ENCODE data around the gene SMC6.

The SMC6 gene

GRCh38 chr2:17752892-17753802 is 463 bp downstream of the SMC6 start:
- peaks cover under 1% of the 10 kb centered on the region for H3K36me3 ChIP-seq (ENCODE audit: insufficient read depth, insufficient read length, low read length)
- H3K9ac ChIP-seq (ENCODE audit: insufficient read length, low read depth): peak overlapping the region; percentile 94
- H3K27me3 ChIP-seq (ENCODE audit: insufficient read depth, insufficient read length): no peaks in the 10 kb centered on the region
- H3K4me3 ChIP-seq (ENCODE audit: insufficient read length, low read depth): peak overlapping the region; percentile 73
- H3K4me1 ChIP-seq (ENCODE audit: insufficient read depth, insufficient read length): no peaks in the 10 kb centered on the region
- H3K9me3 ChIP-seq (ENCODE audit: insufficient read depth, low read length): no peaks in the 10 kb centered on the region
- TF ChIP-seq YY1 (IDR thresholded peaks at IDR 0.05; ENCODE audit: insufficient read depth, insufficient read length) (no peak), SUZ12 (IDR thresholded peaks at IDR 0.05; ENCODE audit: extremely low read depth, insufficient read depth, insufficient read length) (no peak), ZNF274 (IDR thresholded peaks at IDR 0.05; ENCODE audit: low read depth, low read length) (no peak)
- DNase-seq (ENCODE audit: low read depth, low spot score): peak; percentile 30

GRCh38 chr2:17752246-17752645 is 1.4 kb downstream of the SMC6 start:
- Histone ChIP-seq H3K4me3 (ENCODE audit: insufficient read length, low read depth) (no peak overlapping the region), H3K36me3 (ENCODE audit: insufficient read depth, insufficient read length, low read length) (peaks cover 3% of the 10 kb centered on the region), H3K9me3 (ENCODE audit: insufficient read depth, low read length) (no peaks in the 10 kb centered on the region)

GRCh38 chr2:17749753-17750438 is 3.7 kb downstream of the SMC6 start:
- no peaks in the 10 kb centered on the region for H3K27me3 ChIP-seq (ENCODE audit: insufficient read depth, insufficient read length)
- H3K4me1 ChIP-seq (ENCODE audit: insufficient read depth, insufficient read length): no peaks in the 10 kb centered on the region
- H3K9ac ChIP-seq (ENCODE audit: insufficient read length, low read depth): no peak overlapping the region
- TF ChIP-seq SUZ12 (IDR thresholded peaks at IDR 0.05; ENCODE audit: extremely low read depth, insufficient read depth, insufficient read length) (no peak), YY1 (IDR thresholded peaks at IDR 0.05; ENCODE audit: insufficient read depth, insufficient read length) (no peak)
- no peak for DNase-seq (ENCODE audit: low read depth, low spot score)
- H3K36me3 ChIP-seq (ENCODE audit: insufficient read depth, insufficient read length, low read length): peaks cover 14% of the 10 kb centered on the region
- no peaks in the 10 kb centered on the region for H3K9me3 ChIP-seq (ENCODE audit: insufficient read depth, low read length)
- no peak overlapping the region for H3K4me3 ChIP-seq (ENCODE audit: insufficient read length, low read depth)

More at GRCh38 chr2:17752246-17752645, 1.4 kb downstream of the SMC6 start:
- TF ChIP-seq YY1 (IDR thresholded peaks at IDR 0.05; ENCODE audit: insufficient read depth, insufficient read length): no peak
- TF ChIP-seq SUZ12 (IDR thresholded peaks at IDR 0.05; ENCODE audit: extremely low read depth, insufficient read depth, insufficient read length): no peak
- no peak for TF ChIP-seq ZNF274 (IDR thresholded peaks at IDR 0.05; ENCODE audit: low read depth, low read length)
- no peak for DNase-seq (ENCODE audit: low read depth, low spot score)
- no peaks in the 10 kb centered on the region for H3K27me3 ChIP-seq (ENCODE audit: insufficient read depth, insufficient read length)
- H3K4me1 ChIP-seq (ENCODE audit: insufficient read depth, insufficient read length): no peaks in the 10 kb centered on the region
- no peak overlapping the region for H3K9ac ChIP-seq (ENCODE audit: insufficient read length, low read depth)

GRCh38 chr2:17748745-17749144 is 4.9 kb downstream of the SMC6 start:
- TF ChIP-seq ZNF274 (IDR thresholded peaks at IDR 0.05; ENCODE audit: low read depth, low read length) (no peak), SUZ12 (IDR thresholded peaks at IDR 0.05; ENCODE audit: extremely low read depth, insufficient read depth, insufficient read length) (no peak), YY1 (IDR thresholded peaks at IDR 0.05; ENCODE audit: insufficient read depth, insufficient read length) (no peak)
- Histone ChIP-seq H3K27me3 (ENCODE audit: insufficient read depth, insufficient read length) (no peaks in the 10 kb centered on the region), H3K9ac (ENCODE audit: insufficient read length, low read depth) (no peak overlapping the region), H3K4me1 (ENCODE audit: insufficient read depth, insufficient read length) (no peaks in the 10 kb centered on the region), H3K36me3 (ENCODE audit: insufficient read depth, insufficient read length, low read length) (peaks cover 23% of the 10 kb centered on the region), H3K9me3 (ENCODE audit: insufficient read depth, low read length) (no peaks in the 10 kb centered on the region), H3K4me3 (ENCODE audit: insufficient read length, low read depth) (no peak overlapping the region)
- no peak for DNase-seq (ENCODE audit: low read depth, low spot score)

- DNase-seq (ENCODE audit: low read depth, low spot score): peak; percentile 58
- no peaks in the 10 kb centered on the region for H3K9me3 ChIP-seq (ENCODE audit: insufficient read depth, low read length)
- TF ChIP-seq SUZ12 (IDR thresholded peaks at IDR 0.05; ENCODE audit: extremely low read depth, insufficient read depth, insufficient read length) (no peak), YY1 (IDR thresholded peaks at IDR 0.05; ENCODE audit: insufficient read depth, insufficient read length) (no peak), ZNF274 (IDR thresholded peaks at IDR 0.05; ENCODE audit: low read depth, low read length) (no peak)
- H3K36me3 ChIP-seq (ENCODE audit: insufficient read depth, insufficient read length, low read length): peaks cover 28% of the 10 kb centered on the region
- no peak overlapping the region for H3K4me3 ChIP-seq (ENCODE audit: insufficient read length, low read depth)
- no peaks in the 10 kb centered on the region for H3K27me3 ChIP-seq (ENCODE audit: insufficient read depth, insufficient read length)
- no peaks in the 10 kb centered on the region for H3K4me1 ChIP-seq (ENCODE audit: insufficient read depth, insufficient read length)
- no peak overlapping the region for H3K9ac ChIP-seq (ENCODE audit: insufficient read length, low read depth)
Measured at GRCh38 chr2:17747684-17748452, 5.7 kb downstream of the SMC6 start.

GRCh38 chr2:17740203-17740602 is 13.4 kb downstream of the SMC6 start:
- Histone ChIP-seq H3K4me1 (ENCODE audit: insufficient read depth, insufficient read length) (no peaks in the 10 kb centered on the region), H3K27me3 (ENCODE audit: insufficient read depth, insufficient read length) (no peaks in the 10 kb centered on the region), H3K9ac (ENCODE audit: insufficient read length, low read depth) (no peak overlapping the region), H3K9me3 (ENCODE audit: insufficient read depth, low read length) (no peaks in the 10 kb centered on the region), H3K4me3 (ENCODE audit: insufficient read length, low read depth) (no peak overlapping the region), H3K36me3 (ENCODE audit: insufficient read depth, insufficient read length, low read length) (peaks cover 72% of the 10 kb centered on the region)
- no peak for DNase-seq (ENCODE audit: low read depth, low spot score)
- TF ChIP-seq ZNF274 (IDR thresholded peaks at IDR 0.05; ENCODE audit: low read depth, low read length): no peak
- no peak for TF ChIP-seq SUZ12 (IDR thresholded peaks at IDR 0.05; ENCODE audit: extremely low read depth, insufficient read depth, insufficient read length)
- TF ChIP-seq YY1 (IDR thresholded peaks at IDR 0.05; ENCODE audit: insufficient read depth, insufficient read length): no peak
